HCT116 (cell line): ENCODE data around the gene RNASE9. TPM values are rescaled to one million over a fixed set of nuclear protein-coding genes. Genes with fewer than 3 reads are reported as not detected.

Experiments
- ATAC-seq: fragments of 200-7000 bp; cut with Tn5 transposase; 2 replicates; pipeline ENCODE4 v1.9.1; 2020; ENCODE audit warnings: mild to moderate bottlenecking, moderate library complexity
- BruUV-seq: library from RNA; stranded (reverse); fragments of 400-500 nt; replicated peaks from 2 replicates; lab custom pipeline; 2021; lab: Mats Ljungman, UMichigan
- CTCF ChIA-PET: fragments of 300-600 bp; sonication (Branson Sonifier 250); formaldehyde crosslinking; loops from one replicate; lab custom pipeline; 2021; ENCODE audit warnings: antibody characterized with exemption; lab: Charles Lee
- POLR2A ChIA-PET: fragments of 300-600, 350-600 bp; sonication (Branson Sonifier 250); formaldehyde crosslinking; loops from one replicate; lab custom pipeline; 2021; ENCODE audit warnings: antibody characterized with exemption; lab: Charles Lee
- RAD21 ChIA-PET, 2 experiments: fragments of 300-600 bp; sonication (Branson Sonifier 250); formaldehyde crosslinking; loops; one replicate each; lab custom pipeline; 2023; ENCODE audit warnings: low total read pairs in 2 of 2; ENCODE audit not compliant: uncharacterized antibody in 2 of 2, unreplicated experiment in 2 of 2, low non-redundant PET in 1 of 2; lab: Charles Lee
- DNase-seq: peaks from one replicate; pipeline ENCODE4 v3.0.0-alpha.2; 2010; ENCODE audit warnings: low read depth, low spot score
- H2AFZ ChIP-seq: fragments of 200-600 bp; shearing (Covaris generic), sonication (generic); 2 replicates; pipeline ENCODE4 v1.6.1; 2017; ENCODE audit warnings: low read depth, mixed run types, mixed read lengths, antibody characterized with exemption, low read length; ENCODE audit not compliant: poor library complexity, severe bottlenecking
- H3K27ac ChIP-seq: 2 replicates; pipeline ENCODE4 v1.5.1; 2012; ENCODE audit warnings: low read depth, low read length
- H3K27me3 ChIP-seq: fragments of 200-600 bp; sonication (generic); 2 replicates; pipeline ENCODE4 v1.6.1; 2016; ENCODE audit warnings: mixed run types, low read length, mixed read lengths; ENCODE audit not compliant: insufficient read depth
- H3K36me3 ChIP-seq, 2 experiments: fragments of 200-500 bp in 1 of 2; fragments of 200-600 bp in 1 of 2; sonication (Bioruptor generic) in 1 of 2; sonication (generic) in 1 of 2; 2 replicates each; pipeline versions ENCODE4 v1.5.1 to v1.6.1; 2014 to 2016; ENCODE audit warnings: low read length in 2 of 2, inconsistent platforms in 1 of 2, mixed read lengths in 1 of 2, mixed run types in 1 of 2; ENCODE audit not compliant: insufficient read depth in 2 of 2, control insufficient read depth in 1 of 2
- H3K4me1 ChIP-seq, 2 experiments: fragments of 200-600 bp in 1 of 2; sonication (generic) in 1 of 2; 2 replicates each; pipeline versions ENCODE4 v1.5.1 to v1.6.1; 2012 to 2017; ENCODE audit warnings: low read length in 2 of 2, inconsistent platforms in 1 of 2, mild to moderate bottlenecking in 1 of 2, mixed read lengths in 1 of 2, mixed run types in 1 of 2, moderate library complexity in 1 of 2; ENCODE audit not compliant: insufficient read depth in 2 of 2, control insufficient read depth in 1 of 2
- H3K4me2 ChIP-seq: fragments of 200-600 bp; sonication (generic); 2 replicates; pipeline ENCODE4 v1.6.1; 2017; ENCODE audit warnings: mixed run types, low read length, mixed read lengths
- H3K4me3 ChIP-seq, 2 experiments: fragments of 200-600 bp in 1 of 2; sonication (generic) in 1 of 2; replicated peaks in 1 of 2; 2 replicates each; pipeline ENCODE4 v1.5.1; 2011 to 2016; ENCODE audit warnings: low read length in 2 of 2, control low read depth in 1 of 2, low read depth in 1 of 2, mild to moderate bottlenecking in 1 of 2, mixed read lengths in 1 of 2, mixed run types in 1 of 2
- H3K79me2 ChIP-seq: fragments of 200-600 bp; sonication (generic); 2 replicates; pipeline ENCODE4 v1.6.1; 2017; ENCODE audit warnings: mild to moderate bottlenecking, mixed run types, low read length, moderate library complexity, mixed read lengths; ENCODE audit not compliant: insufficient read depth
- H3K9ac ChIP-seq: fragments of 200-600 bp; sonication (generic); 2 replicates; pipeline ENCODE4 v1.6.1; 2016; ENCODE audit warnings: low read length, mixed read lengths
- H3K9me2 ChIP-seq: fragments of 200-600 bp; sonication (generic), shearing (Covaris generic); 2 replicates; pipeline ENCODE4 v1.6.1; 2017; ENCODE audit warnings: mixed run types, mild to moderate bottlenecking, moderate library complexity; ENCODE audit not compliant: insufficient read depth
- H3K9me3 ChIP-seq, 2 experiments: fragments of 200-500 bp in 1 of 2; fragments of 200-600 bp in 1 of 2; sonication (Bioruptor generic) in 1 of 2; sonication (generic) in 1 of 2; 2 replicates each; pipeline ENCODE4 v1.6.1; 2014 to 2017; ENCODE audit warnings: low read length in 2 of 2, mixed read lengths in 2 of 2, inconsistent platforms in 1 of 2, low read depth in 1 of 2, mild to moderate bottlenecking in 1 of 2, mixed run types in 1 of 2, moderate library complexity in 1 of 2; ENCODE audit not compliant: control insufficient read depth in 1 of 2, insufficient read depth in 1 of 2
- H4K20me1 ChIP-seq: fragments of 200-600 bp; sonication (generic), shearing (Covaris generic); 2 replicates; pipeline ENCODE4 v1.6.1; 2017; ENCODE audit warnings: mixed run types, mild to moderate bottlenecking, moderate library complexity; ENCODE audit not compliant: insufficient read depth
- CEBPB ChIP-seq: IDR thresholded peaks from 2 replicates; pipeline ENCODE4 v1.6.1; 2012; ENCODE audit warnings: low read depth
- CTCF ChIP-seq, 3 experiments: fragments of 200-600 bp in 1 of 3; sonication (generic) in 1 of 3; IDR thresholded peaks in 2 of 3; conservative IDR thresholded peaks in 1 of 3; 2 replicates each; pipeline ENCODE4 v1.5.1; 2012 to 2017; ENCODE audit warnings: low read depth in 2 of 3, low read length in 2 of 3, antibody characterized with exemption in 1 of 3, borderline replicate concordance in 1 of 3, control low read depth in 1 of 3, mild to moderate bottlenecking in 1 of 3, mixed read lengths in 1 of 3, mixed run types in 1 of 3, moderate library complexity in 1 of 3; ENCODE audit not compliant: insufficient read depth in 1 of 3
- EZH2 ChIP-seq: fragments of 200-600 bp; sonication (generic); IDR thresholded peaks from 2 replicates; pipeline ENCODE4 v1.6.1; 2017; ENCODE audit warnings: antibody characterized with exemption, mixed run types
- JUND ChIP-seq: IDR thresholded peaks from 2 replicates; pipeline ENCODE4 v1.6.1; 2012
- MAX ChIP-seq: IDR thresholded peaks from 2 replicates; pipeline ENCODE4 v1.6.1; 2012
- POLR2A ChIP-seq: IDR thresholded peaks from 2 replicates; pipeline ENCODE4 v1.7.0; 2011; ENCODE audit warnings: borderline replicate concordance; ENCODE audit not compliant: insufficient read depth, insufficient read length; ENCODE audit errors: extremely low read depth
- REST ChIP-seq: IDR thresholded peaks from 2 replicates; pipeline ENCODE4 v1.6.1; 2012; ENCODE audit warnings: low read depth
- SIN3A ChIP-seq: IDR thresholded peaks from 2 replicates; pipeline ENCODE4 v1.6.1; 2012; ENCODE audit warnings: low read depth
- SRF ChIP-seq: IDR thresholded peaks from 2 replicates; pipeline ENCODE4 v1.6.1; 2012; ENCODE audit warnings: low read depth
- YY1 ChIP-seq: IDR thresholded peaks from 2 replicates; pipeline ENCODE4 v1.6.1; 2011; ENCODE audit warnings: low read length, low read depth, moderate library complexity, mild to moderate bottlenecking; ENCODE audit not compliant: insufficient replicate concordance; ENCODE audit errors: extremely low read depth
- ZBTB33 ChIP-seq: IDR thresholded peaks from 2 replicates; pipeline ENCODE4 v1.6.1; 2011; ENCODE audit warnings: mild to moderate bottlenecking, low read length, moderate library complexity; ENCODE audit not compliant: insufficient replicate concordance; ENCODE audit errors: extremely low read depth
- ZFX ChIP-seq: fragments of 450-650 bp; IDR thresholded peaks from 2 replicates; pipeline ENCODE4 v1.6.1; 2017
- intact Hi-C: fragments of 100-400 bp; cut with micrococcal nuclease; formaldehyde crosslinking; loops from 2 replicates; pipeline ENCODE4 v1.10.0; 2022
- total RNA-seq: library from RNA; stranded (reverse); gene quantifications from one replicate; pipeline ENCODE4 v1.2.1, GENCODE V29; 2021; ENCODE audit not compliant: unreplicated experiment

RNASE9 gene
- total RNA-seq, 1 experiment from 2014 or later = not detected

GRCh38 chr14:20557212-20557542, 3.7 kb downstream of the RNASE9 start:
- no peak overlapping the region for H2AFZ ChIP-seq
- DNase-seq (no peak), ATAC-seq (no peak)
- H3K9me2 ChIP-seq = no peaks in the 10 kb centered on the region
- no peak overlapping the region for H3K4me2 ChIP-seq
- CTCF ChIA-PET = no interaction called here
- H4K20me1 ChIP-seq = no peaks in the 10 kb centered on the region
- POLR2A ChIA-PET = no interaction called here
- H3K9me3 ChIP-seq = no peaks in the 10 kb centered on the region
- RAD21 ChIA-PET = no interaction called here
- no peaks in the 10 kb centered on the region for H3K36me3 ChIP-seq
- no peaks in the 10 kb centered on the region for H3K79me2 ChIP-seq
- H3K27ac ChIP-seq = no peak overlapping the region
- intact Hi-C loops = no loop called here
- H3K9ac ChIP-seq = no peak overlapping the region
- H3K4me1 ChIP-seq = no peaks in the 10 kb centered on the region
- no peak overlapping the region for H3K4me3 ChIP-seq
- no peak for TF ChIP-seq SIN3A
- TF ChIP-seq ZBTB33 = no peak
- no peak for TF ChIP-seq MAX
- no peak for TF ChIP-seq SRF
- TF ChIP-seq REST = no peak
- no peak for TF ChIP-seq CEBPB
- no peak for TF ChIP-seq JUND
- no peak for TF ChIP-seq ZFX
- TF ChIP-seq EZH2 = no peak
- no peak for TF ChIP-seq CTCF (IDR thresholded peaks at IDR 0.05 in 2 of 3, conservative IDR thresholded peaks at IDR 0.05 in 1 of 3; ENCODE audit: borderline replicate concordance in 1 of 3, insufficient read depth in 1 of 3, low read depth in 2 of 3, low read length in 2 of 3)
- no peak for TF ChIP-seq POLR2A
- TF ChIP-seq YY1 = no peak
- BruUV-seq = no TSS peak
- no peaks in the 10 kb centered on the region for H3K27me3 ChIP-seq
